Heart left ventricle (tissue), 16 donors: ENCODE data around the gene ARHGAP18. TPM values are rescaled to one million over a fixed set of nuclear protein-coding genes. Genes with fewer than 3 reads are reported as not detected.

Experiments
- ATAC-seq, 4 donors: fragments of 200-7000 bp; cut with Tn5 transposase; one replicate each; pipeline ENCODE4 v1.9.1; 2020 to 2022; ENCODE audit warnings: moderate library complexity in 4 of 4, mild to moderate bottlenecking in 3 of 4, moderate number of reproducible peaks in 1 of 4
- DNase-seq, 5 donors: peaks; one replicate each; pipeline ENCODE4 v3.0.0-alpha.2; 2020
- H3K27ac ChIP-seq, 12 donors: fragments of 200-600 bp; sonication (generic) in 4 of 12; one replicate each; pipeline versions ENCODE4 v1.5.0 to v1.8.0; 2016 to 2022; ENCODE audit warnings: mild to moderate bottlenecking in 2 of 12
- H3K27me3 ChIP-seq, 9 donors: fragments of 200-600 bp; sonication (generic) in 2 of 9; one replicate each; pipeline versions ENCODE4 v1.5.1 to v1.8.0; 2016 to 2022; ENCODE audit warnings: mild to moderate bottlenecking in 3 of 9
- H3K36me3 ChIP-seq, 9 donors: fragments of 200-600 bp; sonication (generic) in 2 of 9; one replicate each; pipeline versions ENCODE4 v1.5.0 to v1.8.0; 2018 to 2022; ENCODE audit warnings: mild to moderate bottlenecking in 2 of 9
- H3K4me1 ChIP-seq, 12 donors: fragments of 200-600 bp; sonication (generic) in 4 of 12; one replicate each; pipeline versions ENCODE4 v1.5.0 to v1.8.0; 2016 to 2022; ENCODE audit warnings: mild to moderate bottlenecking in 3 of 12
- H3K4me3 ChIP-seq, 12 donors: fragments of 200-600 bp; sonication (generic) in 4 of 12; one replicate each; pipeline versions ENCODE4 v1.5.0 to v1.8.0; 2017 to 2022; ENCODE audit warnings: mild to moderate bottlenecking in 9 of 12, moderate library complexity in 4 of 12
- H3K9me3 ChIP-seq, 12 donors: fragments of 200-600 bp; sonication (generic) in 4 of 12; one replicate each; pipeline versions ENCODE4 v1.5.0 to v1.8.0; 2016 to 2022; ENCODE audit warnings: mild to moderate bottlenecking in 1 of 12
- POLR2A ChIP-seq, 2 donors: fragments of 450-650 bp; IDR thresholded peaks; one replicate each; pipeline ENCODE4 v1.6.1; 2017; ENCODE audit warnings: antibody characterized with exemption in 2 of 2, mild to moderate bottlenecking in 2 of 2, moderate library complexity in 2 of 2
- WGBS, 4 donors: extraction: QIAGEN DNeasy Blood & Tissue Kit in 2 of 4; methylation state at CpG; one replicate each; pipeline versions ENCODE4 v1.1.5 to v1.1.7; 2013 to 2018; 5-methylcytosine and 5-hydroxymethylcytosine counted together
- intact Hi-C, 10 donors: fragments of 100-400 bp; cut with DNase I; formaldehyde crosslinking; loops; one replicate each; pipeline versions ENCODE4 v1.11.1 to v1.14.2; 2022
- polyA plus RNA-seq, 2 donors: library from polyadenylated mRNA; stranded (reverse); fragments of 200-250 nt; gene quantifications; one replicate each; pipeline ENCODE4 v1.2.3, GENCODE V29; 2013
- total RNA-seq, 9 donors: library from RNA; depleted of rRNA in 2 of 9; stranded (reverse); fragments of >200 nt in 2 of 9; fragmentation: NEBNext Ultra II Directional in 3 of 9; extraction: Animal tissue kit (Norgen Biotek cat#: 25700) in 3 of 9; gene quantifications; one replicate each; pipeline versions ENCODE4 v1.1.0 to v1.2.4, GENCODE V29; 2016 to 2023
- TF ChIP-seq, protein P1 (sequence below), 12 donors: fragments of 200-600 bp; sonication (generic) in 4 of 12; IDR thresholded peaks; one replicate each; pipeline versions ENCODE4 v1.5.0 to v1.8.0; 2018 to 2022; ENCODE audit warnings: antibody characterized with exemption in 12 of 12, mild to moderate bottlenecking in 5 of 12
- donor health status: ischemic (EF 13 %, LVEDD 7.1; RV severe dilation, severe dysfunction).
- donor health status: healthy with polysubstance abuse.
- donor health status: DM: no; HTN: yes; CAD: no.
- donor health status: DM: no; HTN: no; CAD: no.
- donor health status: ischemic (EF 25% LVEDD 6.9; RV normal size, moderate dysfunction).
- donor health status: ischemic (EF 25% LVEDD 5.7; RV mildly dilated, moderate dysfunction).
- donor health status: healthy.
- donor health status: DM: yes; HTN: yes; CAD: no.
- donor health status: ischemic (EF 35%, LVEDD 5.7; RV mildly dilated, moderate dysfunction).
- donor health status: nonischemic (EF 11% LVEDD 7.7; RV severe dilation, severe dysfunction).
- donor health status: DM: yes; HTN: yes; CAD: no.
- donor health status: PGD.
- donor health status: ischemic (EF 29% LVEDD 5.4; RV normal size, mild dysfunction).
- donor health status: nonischemic (EF 23%, LVEDD 6.1; RV moderate dilation, normal function).

The ARHGAP18 gene
- total and polyA plus RNA-seq, 11 donors, result 1.6 to 26.4 (median 3.9) TPM

DNA sequence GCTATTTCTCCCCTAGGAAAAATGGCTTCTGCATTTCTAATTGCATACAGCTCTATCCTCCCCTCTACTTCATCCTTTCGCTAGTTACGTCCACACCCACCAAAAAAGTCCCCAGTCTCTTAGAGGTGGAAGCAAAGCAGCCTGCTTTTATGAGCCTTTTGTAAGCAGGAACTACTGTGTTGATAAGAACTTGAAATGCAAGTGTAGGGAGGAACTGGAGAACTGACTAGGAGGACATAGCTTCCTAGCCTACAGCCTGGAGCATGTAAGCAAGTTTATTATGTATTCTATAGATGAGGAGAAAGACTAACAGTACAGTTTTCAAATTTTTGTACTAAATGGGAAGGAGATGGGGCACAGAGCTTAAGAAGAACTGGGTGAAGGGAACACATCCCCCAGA lies 10.3 kb downstream of the ARHGAP18 start:
- DNase-seq (no peak), ATAC-seq (no peak)
- Histone ChIP-seq H3K4me1 (peaks cover 0 to 74% (median 7%) of the 10 kb centered on the region in 12 donors), H3K27me3 (no peaks in the 10 kb centered on the region), H3K4me3 (no peak overlapping the region), H3K9me3 (no peaks in the 10 kb centered on the region), H3K27ac (peak overlapping the region in 1 of 12 donors; percentile 28), H3K36me3 (no peaks in the 10 kb centered on the region)
- intact Hi-C loops, result no loop called here
- TF ChIP-seq, protein P1, sequence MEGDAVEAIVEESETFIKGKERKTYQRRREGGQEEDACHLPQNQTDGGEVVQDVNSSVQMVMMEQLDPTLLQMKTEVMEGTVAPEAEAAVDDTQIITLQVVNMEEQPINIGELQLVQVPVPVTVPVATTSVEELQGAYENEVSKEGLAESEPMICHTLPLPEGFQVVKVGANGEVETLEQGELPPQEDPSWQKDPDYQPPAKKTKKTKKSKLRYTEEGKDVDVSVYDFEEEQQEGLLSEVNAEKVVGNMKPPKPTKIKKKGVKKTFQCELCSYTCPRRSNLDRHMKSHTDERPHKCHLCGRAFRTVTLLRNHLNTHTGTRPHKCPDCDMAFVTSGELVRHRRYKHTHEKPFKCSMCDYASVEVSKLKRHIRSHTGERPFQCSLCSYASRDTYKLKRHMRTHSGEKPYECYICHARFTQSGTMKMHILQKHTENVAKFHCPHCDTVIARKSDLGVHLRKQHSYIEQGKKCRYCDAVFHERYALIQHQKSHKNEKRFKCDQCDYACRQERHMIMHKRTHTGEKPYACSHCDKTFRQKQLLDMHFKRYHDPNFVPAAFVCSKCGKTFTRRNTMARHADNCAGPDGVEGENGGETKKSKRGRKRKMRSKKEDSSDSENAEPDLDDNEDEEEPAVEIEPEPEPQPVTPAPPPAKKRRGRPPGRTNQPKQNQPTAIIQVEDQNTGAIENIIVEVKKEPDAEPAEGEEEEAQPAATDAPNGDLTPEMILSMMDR (IDR thresholded peaks at IDR 0.05), result no peak
- TF ChIP-seq POLR2A (IDR thresholded peaks at IDR 0.05), result no peak
- 87 to 97% (median 93%) methylated on average over 2 of the region's 2 CpGs for WGBS, 4 donors

DNA sequence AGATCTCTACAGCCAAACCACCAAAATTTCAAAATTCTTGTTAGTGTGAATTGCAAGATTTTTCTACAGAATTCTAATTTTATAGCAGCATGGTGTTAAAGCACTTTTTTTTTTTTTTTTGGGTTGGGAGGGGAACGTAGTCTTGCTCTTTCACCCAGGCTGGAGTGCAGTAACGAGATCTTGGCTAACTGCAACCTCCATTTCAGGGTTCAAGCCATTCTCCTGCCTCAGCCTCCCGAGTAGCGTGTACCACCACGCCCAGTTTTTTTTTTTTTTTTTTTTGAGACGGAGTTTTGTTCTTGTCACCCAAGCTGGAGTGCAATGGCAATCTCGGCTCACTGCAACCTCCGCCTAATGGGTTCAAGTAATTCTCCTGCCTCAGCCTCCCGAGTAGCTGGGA lies 11.5 kb downstream of the ARHGAP18 start:
- TF ChIP-seq POLR2A (IDR thresholded peaks at IDR 0.05), result no peak
- TF ChIP-seq, protein P1 (IDR thresholded peaks at IDR 0.05), result no peak
- ATAC-seq (no peak), DNase-seq (no peak)
- Histone ChIP-seq H3K27me3 (no peaks in the 10 kb centered on the region), H3K36me3 (no peaks in the 10 kb centered on the region), H3K9me3 (no peaks in the 10 kb centered on the region), H3K4me1 (peaks cover 0 to 73% (median 7%) of the 10 kb centered on the region in 12 donors), H3K27ac (no peak overlapping the region), H3K4me3 (no peak overlapping the region)
- intact Hi-C loops, result no loop called here
- WGBS, 4 donors, result 88 to 95% (median 91%) methylated on average over 9 of the region's 9 CpGs

DNA sequence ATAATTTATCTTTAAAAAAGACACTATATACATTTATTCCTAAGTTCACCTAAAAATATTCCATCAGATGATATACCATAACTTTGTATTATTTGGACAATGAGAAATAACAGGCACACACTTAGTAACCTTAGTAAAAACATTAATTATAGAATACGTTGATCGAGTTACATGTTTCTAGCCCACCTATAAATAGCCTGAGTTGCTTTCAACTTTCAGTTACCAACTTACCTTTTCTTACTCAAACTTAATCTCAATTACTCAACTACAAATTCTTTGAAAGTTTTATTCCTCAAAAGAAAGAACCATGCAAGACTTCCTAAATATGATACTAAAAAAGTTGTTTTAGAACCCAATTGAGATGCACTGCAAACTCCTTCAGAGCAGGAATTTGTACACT lies 12.2 kb downstream of the ARHGAP18 start:
- no peak overlapping the region for H3K27ac ChIP-seq
- no peaks in the 10 kb centered on the region for H3K27me3 ChIP-seq
- DNase-seq (no peak), ATAC-seq (no peak)
- no peaks in the 10 kb centered on the region for H3K36me3 ChIP-seq
- H3K9me3 ChIP-seq, result no peaks in the 10 kb centered on the region
- H3K4me1 ChIP-seq, result peaks cover 0 to 73% (median 7%) of the 10 kb centered on the region in 12 donors
- WGBS, 4 donors, result 78 to 89% (median 86%) methylated on average over 2 of the region's 2 CpGs
- no peak overlapping the region for H3K4me3 ChIP-seq
- TF ChIP-seq POLR2A (IDR thresholded peaks at IDR 0.05), result no peak
- TF ChIP-seq, protein P1 (IDR thresholded peaks at IDR 0.05), result no peak
- intact Hi-C loops, result no loop called here

DNA sequence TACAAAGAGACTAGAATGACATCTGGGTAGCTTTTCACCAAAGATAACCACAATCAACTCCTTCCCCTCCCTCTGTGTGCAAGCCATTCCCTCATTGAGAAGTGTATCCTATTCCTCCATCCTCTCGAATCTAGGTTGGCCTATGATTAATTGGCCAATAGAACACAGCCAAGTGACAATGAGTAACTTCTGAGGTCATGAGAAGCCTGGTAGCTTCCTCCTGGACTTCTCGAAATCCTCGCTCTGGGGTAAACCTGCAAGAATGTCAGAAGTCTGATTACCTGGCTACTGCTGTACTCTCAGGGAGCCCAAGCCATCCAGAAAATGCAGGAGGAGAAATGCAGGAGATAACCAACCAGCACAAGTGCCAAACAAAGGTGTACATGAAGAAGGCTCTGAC lies 13.1 kb downstream of the ARHGAP18 start:
- no peak for DNase-seq
- WGBS, 4 donors, result 77 to 81% (median 78%) methylated on average over 3 of the region's 3 CpGs
- Histone ChIP-seq H3K4me1 (peaks cover 0 to 74% (median 6%) of the 10 kb centered on the region in 12 donors), H3K27ac (no peak overlapping the region), H3K36me3 (no peaks in the 10 kb centered on the region), H3K4me3 (no peak overlapping the region), H3K9me3 (no peaks in the 10 kb centered on the region), H3K27me3 (no peaks in the 10 kb centered on the region)
- TF ChIP-seq POLR2A (IDR thresholded peaks at IDR 0.05), result no peak
- TF ChIP-seq, protein P1 (IDR thresholded peaks at IDR 0.05), result no peak
- ATAC-seq, result no peak
- intact Hi-C loops, result no loop called here
